Body of pancreas (tissue), 4 donors: ENCODE results near the gene IKZF2. TPM values are rescaled to one million over a fixed set of nuclear protein-coding genes. Genes with fewer than 3 reads are reported as not detected.

Source experiments
- ATAC-seq: fragments of 150-250 bp; one replicate; pipeline ENCODE4 v1.9.1; 2016
- DNase-seq, 4 donors: peaks; one replicate each; pipeline ENCODE4 v3.0.0-alpha.2; 2019
- H3K27ac ChIP-seq, 4 donors: fragments of 200-600 bp; sonication (generic); 1 replicate in 3 of 4; 2 replicates in 1 of 4; pipeline versions ENCODE4 v1.5.1 to v1.6.1; 2016 to 2019; ENCODE audit warnings: mild to moderate bottlenecking in 1 of 4, mixed read lengths in 1 of 4, moderate library complexity in 1 of 4
- H3K27me3 ChIP-seq, 2 donors: fragments of 200-600 bp; sonication (generic); one replicate each; pipeline ENCODE4 v1.6.0; 2016; ENCODE audit warnings: mild to moderate bottlenecking in 1 of 2
- H3K36me3 ChIP-seq, 2 donors: fragments of 200-600 bp; sonication (generic); replicated peaks in 1 of 2; 2 replicates each; pipeline ENCODE4 v1.5.1; 2016; ENCODE audit warnings: low read depth in 2 of 2; ENCODE audit not compliant: insufficient read depth in 1 of 2
- H3K4me1 ChIP-seq: fragments of 200-600 bp; sonication (generic); one replicate; pipeline ENCODE4 v1.6.0; 2016
- H3K4me3 ChIP-seq, 2 donors: fragments of 200-600 bp; sonication (generic); 1 replicate in 1 of 2; 2 replicates in 1 of 2; pipeline ENCODE4 v1.5.1; 2016 to 2019
- H3K9me3 ChIP-seq, 3 donors: fragments of 200-600 bp; sonication (generic); 1 replicate in 2 of 3; 2 replicates in 1 of 3; pipeline ENCODE4 v1.5.1; 2016
- POLR2A ChIP-seq, 3 donors: fragments of 450-650 bp; IDR thresholded peaks; one replicate each; pipeline ENCODE4 v1.6.1; 2016; ENCODE audit warnings: antibody characterized with exemption in 3 of 3, mild to moderate bottlenecking in 2 of 3
- WGBS, 2 donors: methylation state at CpG; one replicate each; pipeline ENCODE4 v1.1.5; 2017; 5-methylcytosine and 5-hydroxymethylcytosine counted together
- intact Hi-C: fragments of 100-400 bp; cut with DNase I; formaldehyde crosslinking; loops from one replicate; pipeline ENCODE4 v1.15.1; 2023
- total RNA-seq, 2 donors: library from RNA; depleted of rRNA; stranded (reverse); fragments of >200 nt; gene quantifications; one replicate each; pipeline ENCODE4 v1.1.0, GENCODE V29; 2016
- TF ChIP-seq, protein P1 (sequence below), 7 experiments: fragments of 450-650 bp in 4 of 7; fragments of 200-600 bp in 3 of 7; sonication (generic) in 3 of 7; IDR thresholded peaks; one replicate each; pipeline ENCODE4 v1.5.1; 2016 to 2019; ENCODE audit warnings: antibody characterized with exemption in 7 of 7

Gene IKZF2
- total RNA-seq, 2 donors from 2014 or later = 1.3 to 3.9 TPM

DNA sequence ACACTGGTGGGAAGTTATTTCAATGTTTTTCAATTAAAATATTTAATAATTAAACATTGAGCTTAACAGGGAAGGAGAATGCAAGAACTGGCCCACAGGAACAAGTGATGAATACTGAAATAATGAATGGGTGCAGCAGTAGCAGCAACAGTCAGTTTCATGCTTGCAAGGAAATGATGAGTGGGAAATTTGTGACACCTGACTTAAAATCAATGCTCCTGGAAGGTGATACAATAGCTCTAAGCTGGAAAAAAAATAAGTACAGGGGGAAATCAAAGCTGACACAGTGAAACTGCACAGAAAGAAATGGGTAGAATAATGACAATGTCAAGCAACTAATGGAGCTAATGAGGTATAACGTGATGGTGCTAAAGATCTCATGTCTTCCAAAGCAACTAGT is 184.5 kb downstream of the IKZF2 start:
- intact Hi-C loops = no loop called here
- H3K36me3 ChIP-seq = no peaks in the 10 kb centered on the region
- H3K27me3 ChIP-seq = no peaks in the 10 kb centered on the region
- H3K4me3 ChIP-seq = no peak overlapping the region
- H3K9me3 ChIP-seq = no peaks in the 10 kb centered on the region
- H3K4me1 ChIP-seq = no peaks in the 10 kb centered on the region
- TF ChIP-seq POLR2A (IDR thresholded peaks at IDR 0.05) = no peak
- TF ChIP-seq, protein P1, sequence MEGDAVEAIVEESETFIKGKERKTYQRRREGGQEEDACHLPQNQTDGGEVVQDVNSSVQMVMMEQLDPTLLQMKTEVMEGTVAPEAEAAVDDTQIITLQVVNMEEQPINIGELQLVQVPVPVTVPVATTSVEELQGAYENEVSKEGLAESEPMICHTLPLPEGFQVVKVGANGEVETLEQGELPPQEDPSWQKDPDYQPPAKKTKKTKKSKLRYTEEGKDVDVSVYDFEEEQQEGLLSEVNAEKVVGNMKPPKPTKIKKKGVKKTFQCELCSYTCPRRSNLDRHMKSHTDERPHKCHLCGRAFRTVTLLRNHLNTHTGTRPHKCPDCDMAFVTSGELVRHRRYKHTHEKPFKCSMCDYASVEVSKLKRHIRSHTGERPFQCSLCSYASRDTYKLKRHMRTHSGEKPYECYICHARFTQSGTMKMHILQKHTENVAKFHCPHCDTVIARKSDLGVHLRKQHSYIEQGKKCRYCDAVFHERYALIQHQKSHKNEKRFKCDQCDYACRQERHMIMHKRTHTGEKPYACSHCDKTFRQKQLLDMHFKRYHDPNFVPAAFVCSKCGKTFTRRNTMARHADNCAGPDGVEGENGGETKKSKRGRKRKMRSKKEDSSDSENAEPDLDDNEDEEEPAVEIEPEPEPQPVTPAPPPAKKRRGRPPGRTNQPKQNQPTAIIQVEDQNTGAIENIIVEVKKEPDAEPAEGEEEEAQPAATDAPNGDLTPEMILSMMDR (IDR thresholded peaks at IDR 0.05) = no peak
- no peak overlapping the region for H3K27ac ChIP-seq
- ATAC-seq (no peak), DNase-seq (no peak)
- 55 to 58% methylated on average over 1 of the region's 1 CpG for WGBS, 2 donors

DNA sequence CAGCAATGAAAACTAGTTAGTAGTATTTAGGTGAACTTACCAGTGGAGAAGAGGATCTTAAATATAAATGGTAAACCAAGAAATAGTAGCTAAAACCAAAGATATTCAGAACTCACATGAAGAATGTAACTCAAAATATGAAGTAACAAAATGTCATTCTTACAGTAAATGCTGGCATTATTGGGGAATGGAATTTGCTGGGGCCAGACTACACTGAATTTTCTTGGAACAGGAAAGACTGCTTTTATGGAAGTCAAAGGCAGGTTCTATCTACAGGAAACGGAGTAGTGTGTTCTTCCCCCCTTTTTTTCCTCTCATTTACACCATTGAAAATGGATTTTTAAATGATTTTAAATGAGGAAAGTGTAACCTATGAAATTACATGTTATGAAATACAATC is 188.7 kb downstream of the IKZF2 start:
- H3K4me1 ChIP-seq = no peaks in the 10 kb centered on the region
- H3K36me3 ChIP-seq = no peaks in the 10 kb centered on the region
- intact Hi-C loops = no loop called here
- DNase-seq = no peak
- H3K4me3 ChIP-seq = no peak overlapping the region
- no peaks in the 10 kb centered on the region for H3K9me3 ChIP-seq
- ATAC-seq = no peak
- 46 to 72% methylated on average over 1 of the region's 1 CpG for WGBS, 2 donors
- H3K27me3 ChIP-seq = no peaks in the 10 kb centered on the region
- no peak overlapping the region for H3K27ac ChIP-seq
- no peak for TF ChIP-seq POLR2A (IDR thresholded peaks at IDR 0.05)
- TF ChIP-seq, protein P1 (IDR thresholded peaks at IDR 0.05) = no peak

DNA sequence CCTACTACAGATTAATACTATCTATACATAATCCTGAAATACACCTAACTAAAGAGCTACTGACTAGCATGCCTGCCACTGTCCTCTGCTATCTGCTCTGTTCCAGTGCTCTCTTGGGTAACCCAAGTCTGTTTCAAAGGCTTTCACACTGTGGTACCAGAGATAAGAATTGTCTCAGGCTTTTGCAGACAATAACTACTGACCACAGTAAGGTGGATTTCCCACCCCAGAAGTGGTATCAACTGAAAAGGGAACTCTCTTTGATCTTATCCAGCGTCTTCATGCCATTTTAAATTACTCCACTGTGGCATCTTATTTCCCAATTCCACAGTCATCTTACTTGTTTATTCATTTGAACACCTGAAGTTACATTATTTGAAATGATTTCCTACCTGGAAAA is 190.2 kb downstream of the IKZF2 start:
- WGBS, 2 donors = 82 to 88% methylated on average over 1 of the region's 1 CpG
- H3K36me3 ChIP-seq = no peaks in the 10 kb centered on the region
- no peak for ATAC-seq

DNA sequence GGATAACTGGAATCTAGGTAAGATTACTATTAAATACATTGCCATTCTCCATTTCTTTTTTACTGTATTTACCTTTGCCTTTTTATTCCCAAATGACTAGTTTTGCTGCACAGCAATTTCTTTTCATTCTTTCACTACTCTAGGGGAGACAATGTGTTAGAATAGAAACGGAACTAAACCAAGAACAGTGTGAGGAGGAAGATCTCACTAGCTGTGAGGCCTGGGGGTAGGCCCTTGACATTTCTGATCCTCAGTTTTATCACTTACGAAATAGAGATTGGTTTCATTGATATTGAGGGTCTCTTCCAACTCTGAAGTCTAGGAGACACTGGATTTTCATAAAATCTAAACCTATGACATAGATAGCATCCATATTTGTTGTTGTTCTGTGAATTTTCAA is 191.1 kb downstream of the IKZF2 start:
- WGBS, 2 donors = 71 to 79% methylated on average over 2 of the region's 2 CpGs
- no peaks in the 10 kb centered on the region for H3K27me3 ChIP-seq

More for the DNA sequence above, 190.2 kb downstream of the IKZF2 start:
- DNase-seq = no peak
- intact Hi-C loops = no loop called here
- Histone ChIP-seq H3K27ac (no peak overlapping the region), H3K4me3 (no peak overlapping the region), H3K9me3 (no peaks in the 10 kb centered on the region), H3K27me3 (no peaks in the 10 kb centered on the region), H3K4me1 (no peaks in the 10 kb centered on the region)
- TF ChIP-seq, protein P1 (IDR thresholded peaks at IDR 0.05) = no peak
- no peak for TF ChIP-seq POLR2A (IDR thresholded peaks at IDR 0.05)

More for the DNA sequence above, 191.1 kb downstream of the IKZF2 start:
- Histone ChIP-seq H3K9me3 (no peaks in the 10 kb centered on the region), H3K36me3 (no peaks in the 10 kb centered on the region), H3K4me3 (no peak overlapping the region), H3K27ac (no peak overlapping the region), H3K4me1 (no peaks in the 10 kb centered on the region)
- intact Hi-C loops = no loop called here
- ATAC-seq (no peak), DNase-seq (no peak)
- TF ChIP-seq, protein P1 (IDR thresholded peaks at IDR 0.05) = no peak
- no peak for TF ChIP-seq POLR2A (IDR thresholded peaks at IDR 0.05)
